ENCODE data around the gene FKBP11.

GRCh38 chr12:48934312-48934706 is 9.0 kb upstream of the FKBP11 start:
- TF ChIP-seq POLR2A (IDR thresholded peaks at IDR 0.05; ENCODE audit: low read length), result no peak
- TF ChIP-seq GATA1 (IDR thresholded peaks at IDR 0.05; ENCODE audit: low read depth, low read length), result no peak
